Heart right ventricle (tissue), 16 donors: ENCODE data around the gene IL1RAPL1. TPM values are rescaled to one million over a fixed set of nuclear protein-coding genes. Genes with fewer than 3 reads are reported as not detected.

Experiments
- ATAC-seq, 8 donors: fragments of 200-7000 bp; cut with Tn5 transposase; one replicate each; pipeline ENCODE4 v1.9.1; 2020; ENCODE audit warnings: mild to moderate bottlenecking in 8 of 8, moderate library complexity in 8 of 8, moderate number of reproducible peaks in 1 of 8
- DNase-seq, 2 donors: peaks; one replicate each; pipeline ENCODE4 v3.0.0-alpha.2; 2020
- H3K27ac ChIP-seq, 10 donors: fragments of 200-600 bp; sonication (generic) in 2 of 10; one replicate each; pipeline versions ENCODE4 v1.5.0 to v1.8.0; 2020 to 2022; ENCODE audit warnings: mild to moderate bottlenecking in 3 of 10
- H3K27me3 ChIP-seq, 7 donors: fragments of 200-600 bp; one replicate each; pipeline ENCODE4 v1.8.0; 2021 to 2022; ENCODE audit warnings: mild to moderate bottlenecking in 2 of 7
- H3K36me3 ChIP-seq, 9 donors: fragments of 200-600 bp; sonication (generic) in 1 of 9; one replicate each; pipeline versions ENCODE4 v1.5.0 to v1.8.0; 2020 to 2022; ENCODE audit warnings: mild to moderate bottlenecking in 2 of 9
- H3K4me1 ChIP-seq, 9 donors: fragments of 200-600 bp; sonication (generic) in 1 of 9; one replicate each; pipeline versions ENCODE4 v1.5.0 to v1.8.0; 2020 to 2022; ENCODE audit warnings: mild to moderate bottlenecking in 4 of 9
- H3K4me3 ChIP-seq, 10 donors: fragments of 200-600 bp; sonication (generic) in 2 of 10; one replicate each; pipeline versions ENCODE4 v1.5.0 to v1.8.0; 2020 to 2022; ENCODE audit warnings: mild to moderate bottlenecking in 7 of 10, moderate library complexity in 2 of 10
- H3K9me3 ChIP-seq, 11 donors: fragments of 200-600 bp in 10 of 11; sonication (generic) in 2 of 11; one replicate each; pipeline versions ENCODE4 v1.5.0 to v1.8.0; 2013 to 2022; ENCODE audit warnings: mild to moderate bottlenecking in 2 of 11, control low read depth in 1 of 11, moderate library complexity in 1 of 11
- CTCF ChIP-seq, 9 donors: fragments of 200-600 bp; sonication (generic) in 2 of 9; IDR thresholded peaks; one replicate each; pipeline versions ENCODE4 v1.5.0 to v1.8.0; 2021 to 2022; ENCODE audit warnings: antibody characterized with exemption in 9 of 9, mild to moderate bottlenecking in 5 of 9, moderate library complexity in 1 of 9
- WGBS, 2 donors: extraction: QIAGEN DNeasy Blood & Tissue Kit; methylation state at CpG; one replicate each; pipeline ENCODE4 v1.1.7; 2013; ENCODE audit warnings: inconsistent platforms in 1 of 2; 5-methylcytosine and 5-hydroxymethylcytosine counted together
- intact Hi-C, 10 donors: fragments of 100-400 bp; cut with DNase I; formaldehyde crosslinking; loops; one replicate each; pipeline versions ENCODE4 v1.11.1 to v1.14.2; 2022
- polyA plus RNA-seq, 2 donors: library from polyadenylated mRNA; stranded (reverse); fragments of 200-250 nt; gene quantifications; one replicate each; pipeline ENCODE4 v1.2.3, GENCODE V29; 2013
- total RNA-seq, 10 donors: library from RNA; stranded (reverse); fragmentation: NEBNext Ultra II Directional in 3 of 10; extraction: Animal tissue kit (Norgen Biotek cat#: 25700) in 3 of 10; gene quantifications; one replicate each; pipeline versions ENCODE4 v1.2.1 to v1.2.4, GENCODE V29; 2021 to 2023
- donor health status: Arrhythmogenic right ventricular cardiomyopathy.
- donor health status: ischemic (EF 13 %, LVEDD 7.1; RV severe dilation, severe dysfunction).
- donor health status: healthy with polysubstance abuse.
- donor health status: DM: no; HTN: yes; CAD: no.
- donor health status: DM: no; HTN: no; CAD: no.
- donor health status: ischemic (EF 25% LVEDD 6.9; RV normal size, moderate dysfunction).
- donor health status: ischemic (EF 25% LVEDD 5.7; RV mildly dilated, moderate dysfunction).
- donor health status: healthy.
- donor health status: DM: yes; HTN: yes; CAD: no.
- donor health status: Ischemic cardiomyopathy.
- donor health status: ischemic (EF 35%, LVEDD 5.7; RV mildly dilated, moderate dysfunction).
- donor health status: nonischemic (EF 11% LVEDD 7.7; RV severe dilation, severe dysfunction).
- donor health status: DM: yes; HTN: yes; CAD: no.
- donor health status: PGD.
- donor health status: ischemic (EF 29% LVEDD 5.4; RV normal size, mild dysfunction).
- donor health status: nonischemic (EF 23%, LVEDD 6.1; RV moderate dilation, normal function).

The IL1RAPL1 gene
- total and polyA plus RNA-seq, 12 donors, result 0.13 to 6.3 (median 2.8) TPM

GRCh38 chrX:29926056-29926455 is 1338.8 kb downstream of the IL1RAPL1 start:
- Histone ChIP-seq H3K4me3 (no peak overlapping the region), H3K9me3 (no peaks in the 10 kb centered on the region), H3K36me3 (no peaks in the 10 kb centered on the region), H3K27me3 (peaks cover 0 to 8% (median 0%) of the 10 kb centered on the region in 7 donors), H3K27ac (no peak overlapping the region), H3K4me1 (no peaks in the 10 kb centered on the region)
- 75 to 89% methylated on average over 1 of the region's 1 CpG for whole genome bisulfite sequencing, 2 donors
- intact Hi-C loops, result no loop called here
- ATAC-seq (no peak), DNase-seq (no peak)
- no peak for TF ChIP-seq CTCF (IDR thresholded peaks at IDR 0.05)

- no peaks in the 10 kb centered on the region for H3K36me3 ChIP-seq
- intact Hi-C loops, result no loop called here
- no peak overlapping the region for H3K4me3 ChIP-seq
- no peaks in the 10 kb centered on the region for H3K4me1 ChIP-seq
- H3K9me3 ChIP-seq, result no peaks in the 10 kb centered on the region
- no peak overlapping the region for H3K27ac ChIP-seq
- peaks cover 0 to 8% (median 0%) of the 10 kb centered on the region in 7 donors for H3K27me3 ChIP-seq
- whole genome bisulfite sequencing, 2 donors, result 7 to 25% methylated on average over 2 of the region's 2 CpGs
- DNase-seq (no peak), ATAC-seq (peak in 2 of 8 donors; percentile 61 to 88)
- TF ChIP-seq CTCF (IDR thresholded peaks at IDR 0.05), result no peak
Measured at GRCh38 chrX:29926659-29927058, 1339.4 kb downstream of the IL1RAPL1 start.

- intact Hi-C loops, result no loop called here
- no peak for ATAC-seq
- Histone ChIP-seq H3K27me3 (no peaks in the 10 kb centered on the region), H3K4me3 (no peak overlapping the region), H3K4me1 (no peaks in the 10 kb centered on the region), H3K36me3 (no peaks in the 10 kb centered on the region), H3K9me3 (no peaks in the 10 kb centered on the region), H3K27ac (no peak overlapping the region)
- no peak for TF ChIP-seq CTCF (IDR thresholded peaks at IDR 0.05)
- 56 to 89% methylated on average over 1 of the region's 1 CpG for WGBS, 2 donors
- no peak for DNase-seq
Measured at GRCh38 chrX:29935455-29935854, 1348.2 kb downstream of the IL1RAPL1 start.

- ATAC-seq, result no peak
- TF ChIP-seq CTCF (IDR thresholded peaks at IDR 0.05), result no peak
- intact Hi-C loops, result no loop called here
Measured at GRCh38 chrX:29940750-29941149, 1353.5 kb downstream of the IL1RAPL1 start.

More at GRCh38 chrX:29940750-29941149, 1353.5 kb downstream of the IL1RAPL1 start:
- no peak overlapping the region for H3K27ac ChIP-seq
- H3K36me3 ChIP-seq, result no peaks in the 10 kb centered on the region
- 86 to 88% methylated on average over 2 of the region's 2 CpGs for WGBS, 2 donors
- H3K4me1 ChIP-seq, result no peaks in the 10 kb centered on the region
- no peaks in the 10 kb centered on the region for H3K9me3 ChIP-seq
- no peak for DNase-seq
- H3K4me3 ChIP-seq, result no peak overlapping the region
- H3K27me3 ChIP-seq, result no peaks in the 10 kb centered on the region
